Left ventricle myocardium inferior (tissue), 1 donor: Measurements from ENCODE around the gene CTSW. TPM values are rescaled to one million over a fixed set of nuclear protein-coding genes. Genes with fewer than 3 reads are reported as not detected.
A peak's percentile ranks its signal among the peaks of the same experiment; 100 is the strongest.

Experiments
- DNase-seq: peaks from one replicate; pipeline ENCODE4 v3.0.0-alpha.2; 2020
- H3K27ac ChIP-seq: fragments of 200-600 bp; replicated peaks from 2 replicates; pipeline ENCODE4 v1.8.0; 2021
- H3K27me3 ChIP-seq: fragments of 200-600 bp; 2 replicates; pipeline ENCODE4 v1.8.0; 2021; ENCODE audit warnings: low read depth
- H3K36me3 ChIP-seq: fragments of 200-600 bp; 2 replicates; pipeline ENCODE4 v1.8.0; 2021
- H3K4me1 ChIP-seq: fragments of 200-600 bp; 2 replicates; pipeline ENCODE4 v1.8.0; 2021
- H3K4me3 ChIP-seq: fragments of 200-600 bp; 2 replicates; pipeline ENCODE4 v1.8.0; 2021; ENCODE audit warnings: mild to moderate bottlenecking, moderate library complexity
- H3K9me3 ChIP-seq: fragments of 200-600 bp; replicated peaks from 2 replicates; pipeline ENCODE4 v1.8.0; 2021
- intact Hi-C: fragments of 100-400 bp; cut with micrococcal nuclease; formaldehyde crosslinking; loops from one replicate; pipeline ENCODE4 v1.11.0; 2022
- total RNA-seq: library from RNA; stranded (reverse); fragmentation: NEBNext Ultra II Directional; extraction: Animal tissue kit (Norgen Biotek cat#: 25700); gene quantifications from one replicate; pipeline ENCODE4 v1.2.1, GENCODE V29; 2021
- TF ChIP-seq, protein P1 (sequence below): fragments of 200-600 bp; IDR thresholded peaks from 2 replicates; pipeline ENCODE4 v1.8.0; 2021; ENCODE audit warnings: antibody characterized with exemption, mild to moderate bottlenecking, borderline replicate concordance
- donor health status: DM: no; HTN: yes; CAD: no; lungs with severe emphysema.

CTSW gene
- total RNA-seq, 1 donor from 2014 or later, result 0.49 TPM

DNA sequence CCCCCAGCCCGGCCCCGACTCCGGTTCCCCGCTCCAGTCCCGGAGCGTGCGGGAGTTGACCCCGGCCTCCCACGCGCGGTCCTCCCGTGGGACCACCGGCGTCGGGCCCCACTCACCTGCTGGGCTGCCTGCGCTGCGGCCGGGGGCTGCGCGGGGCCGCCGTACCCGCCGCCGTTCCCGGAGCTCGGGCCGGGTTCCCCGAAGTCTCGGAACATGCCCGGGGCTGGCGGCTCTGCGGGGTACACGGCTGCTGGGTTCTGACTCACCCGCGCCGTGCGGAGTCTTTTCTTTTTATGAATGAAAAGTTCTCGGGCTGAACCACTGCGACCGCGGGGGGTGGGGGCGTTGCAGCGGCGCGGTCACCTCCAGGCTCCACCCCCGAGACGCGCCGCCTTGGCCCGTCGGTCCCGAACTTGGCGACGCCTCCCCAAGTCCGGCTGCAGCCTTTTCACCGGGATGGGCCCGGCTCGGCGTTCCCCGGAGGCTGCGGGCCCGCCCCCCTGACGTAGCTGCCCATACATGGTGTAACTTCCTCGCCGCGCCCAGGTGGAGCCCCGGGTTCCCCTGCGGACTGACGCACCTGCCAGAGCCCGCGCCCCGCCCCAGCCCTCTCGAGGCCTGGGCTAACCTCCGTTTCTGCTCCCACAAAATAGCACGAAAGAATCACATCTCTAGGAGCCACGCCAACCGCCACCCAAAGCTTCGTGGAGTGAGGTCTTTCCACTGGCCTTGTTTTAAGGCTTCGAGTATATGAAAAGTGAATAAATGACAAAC lies 20.7 kb downstream of the CTSW start, which contains the start of gene FOSL1:
FOSL1 (minus strand) TSS at position 264 of the 774 bp plus-strand sequence; CDS start at position 215, 49 bp downstream.
- TF ChIP-seq, protein P1, sequence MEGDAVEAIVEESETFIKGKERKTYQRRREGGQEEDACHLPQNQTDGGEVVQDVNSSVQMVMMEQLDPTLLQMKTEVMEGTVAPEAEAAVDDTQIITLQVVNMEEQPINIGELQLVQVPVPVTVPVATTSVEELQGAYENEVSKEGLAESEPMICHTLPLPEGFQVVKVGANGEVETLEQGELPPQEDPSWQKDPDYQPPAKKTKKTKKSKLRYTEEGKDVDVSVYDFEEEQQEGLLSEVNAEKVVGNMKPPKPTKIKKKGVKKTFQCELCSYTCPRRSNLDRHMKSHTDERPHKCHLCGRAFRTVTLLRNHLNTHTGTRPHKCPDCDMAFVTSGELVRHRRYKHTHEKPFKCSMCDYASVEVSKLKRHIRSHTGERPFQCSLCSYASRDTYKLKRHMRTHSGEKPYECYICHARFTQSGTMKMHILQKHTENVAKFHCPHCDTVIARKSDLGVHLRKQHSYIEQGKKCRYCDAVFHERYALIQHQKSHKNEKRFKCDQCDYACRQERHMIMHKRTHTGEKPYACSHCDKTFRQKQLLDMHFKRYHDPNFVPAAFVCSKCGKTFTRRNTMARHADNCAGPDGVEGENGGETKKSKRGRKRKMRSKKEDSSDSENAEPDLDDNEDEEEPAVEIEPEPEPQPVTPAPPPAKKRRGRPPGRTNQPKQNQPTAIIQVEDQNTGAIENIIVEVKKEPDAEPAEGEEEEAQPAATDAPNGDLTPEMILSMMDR, result no peak
- no peaks in the 10 kb centered on the region for H3K36me3 ChIP-seq
- H3K9me3 ChIP-seq, result no peaks in the 10 kb centered on the region
- DNase-seq, result peak; percentile 88
- H3K4me3 ChIP-seq, result peak within 1 kb of the TSS; percentile 79
- intact Hi-C loops, result no loop called here
- H3K27ac ChIP-seq, result peak within 1 kb of the TSS; percentile 66
- H3K4me1 ChIP-seq, result peaks cover 25% of the 10 kb centered on the region
- peaks cover 15% of the 10 kb centered on the region for H3K27me3 ChIP-seq

DNA sequence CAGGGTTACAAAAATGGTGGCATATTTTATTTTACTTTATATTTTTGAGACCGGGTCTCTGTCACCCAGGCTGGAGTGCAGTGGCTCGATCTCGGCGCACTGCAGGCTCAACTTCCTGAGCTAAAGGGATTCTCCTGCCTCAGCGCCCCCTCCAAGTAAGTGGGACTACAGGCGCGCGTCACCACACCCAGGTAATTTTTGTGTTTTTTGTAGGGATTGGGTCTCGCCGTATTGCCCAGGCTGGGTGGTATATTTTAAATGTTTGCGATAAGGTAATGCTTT lies 21.2 kb downstream of the CTSW start:
- Histone ChIP-seq H3K4me3 (peak overlapping the region; percentile 79), H3K36me3 (no peaks in the 10 kb centered on the region), H3K27me3 (peaks cover 15% of the 10 kb centered on the region), H3K27ac (peak overlapping the region; percentile 66), H3K9me3 (no peaks in the 10 kb centered on the region), H3K4me1 (peaks cover 25% of the 10 kb centered on the region)
- intact Hi-C loops, result no loop called here
- DNase-seq, result no peak
- TF ChIP-seq, protein P1, result no peak

DNA sequence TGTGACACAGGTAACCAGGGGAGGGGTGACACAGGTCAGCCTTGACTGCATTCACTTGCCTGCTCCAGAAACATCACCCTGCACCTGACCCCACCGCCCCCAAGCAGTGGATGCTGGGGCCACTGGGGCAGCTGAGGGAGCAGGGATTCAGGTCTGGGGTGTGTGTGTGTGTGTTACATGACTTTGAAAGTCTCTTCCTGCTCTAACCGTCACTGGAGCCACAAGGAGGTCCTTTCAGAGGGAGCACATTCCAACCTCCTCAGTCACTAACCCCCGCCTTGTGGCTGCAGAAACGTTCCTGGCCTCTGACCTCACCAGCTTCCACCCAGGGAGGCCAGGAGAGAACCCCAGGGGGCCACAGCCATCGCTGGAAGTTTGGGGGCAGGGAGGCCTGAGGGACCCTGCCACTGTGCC lies 23.4 kb downstream of the CTSW start:
- intact Hi-C loops, result no loop called here
- TF ChIP-seq, protein P1, result no peak
- no peak overlapping the region for H3K4me3 ChIP-seq
- no peaks in the 10 kb centered on the region for H3K36me3 ChIP-seq
- DNase-seq, result no peak
- H3K27ac ChIP-seq, result no peak overlapping the region
- H3K27me3 ChIP-seq, result peaks cover 22% of the 10 kb centered on the region
- H3K4me1 ChIP-seq, result peaks cover 25% of the 10 kb centered on the region
- H3K9me3 ChIP-seq, result no peaks in the 10 kb centered on the region

DNA sequence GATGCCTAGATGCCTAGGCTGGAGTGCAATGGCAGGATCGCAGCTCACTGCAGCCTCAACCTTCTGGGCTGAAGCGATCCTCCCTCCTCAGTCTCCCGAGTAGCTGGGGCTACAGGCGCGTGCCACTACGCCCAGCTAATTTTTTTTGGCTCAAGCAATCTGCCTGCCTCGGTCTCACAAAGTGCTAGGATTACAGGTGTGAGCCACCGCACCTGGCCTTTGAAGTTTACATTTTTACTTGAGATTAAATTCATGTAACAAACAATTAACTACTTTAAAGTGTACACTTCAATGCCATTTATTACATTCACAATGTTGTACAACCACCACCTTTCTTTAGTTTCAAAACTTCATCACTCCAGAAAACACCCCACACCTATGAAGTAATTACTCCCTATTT lies 24.1 kb downstream of the CTSW start:
- Histone ChIP-seq H3K9me3 (no peaks in the 10 kb centered on the region), H3K36me3 (no peaks in the 10 kb centered on the region), H3K4me1 (peaks cover 22% of the 10 kb centered on the region), H3K4me3 (no peak overlapping the region), H3K27me3 (peaks cover 28% of the 10 kb centered on the region), H3K27ac (no peak overlapping the region)
- DNase-seq, result no peak
- TF ChIP-seq, protein P1, result no peak
- intact Hi-C loops, result no loop called here

DNA sequence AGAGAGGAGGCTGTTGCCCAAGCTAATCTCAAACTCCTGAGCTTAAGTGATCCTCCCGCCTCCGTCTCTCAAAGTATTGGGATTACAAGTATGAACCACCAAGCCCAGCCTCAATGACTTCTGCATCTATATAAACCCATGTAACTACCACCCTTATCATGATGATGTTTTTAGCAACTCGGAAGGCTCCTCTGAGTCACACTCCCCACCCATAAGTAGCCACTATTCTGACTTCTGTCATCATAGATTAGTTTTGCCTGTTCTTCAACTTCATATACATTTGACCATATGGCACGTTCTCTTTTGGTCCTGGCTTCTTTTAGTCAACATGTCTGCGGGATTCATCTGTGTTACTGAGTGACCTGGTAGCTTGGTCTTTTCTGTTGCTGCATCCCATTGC lies 27.0 kb downstream of the CTSW start:
- H3K27me3 ChIP-seq, result peaks cover 21% of the 10 kb centered on the region
- H3K36me3 ChIP-seq, result no peaks in the 10 kb centered on the region
- peaks cover 6% of the 10 kb centered on the region for H3K4me1 ChIP-seq
- no peak for DNase-seq
- TF ChIP-seq, protein P1, result no peak
- H3K9me3 ChIP-seq, result no peaks in the 10 kb centered on the region
- no peak overlapping the region for H3K27ac ChIP-seq
- intact Hi-C loops, result no loop called here
- H3K4me3 ChIP-seq, result no peak overlapping the region
